PC-3 (cell line): ENCODE measurements around the gene INPPL1. TPM values are rescaled to one million over a fixed set of nuclear protein-coding genes. Genes with fewer than 3 reads are reported as not detected.

Experiments used
- ATAC-seq: fragments of 200-7000 bp; cut with Tn5 transposase; 2 replicates; pipeline ENCODE4 v1.9.1; 2020; ENCODE audit warnings: mild to moderate bottlenecking, moderate library complexity
- BruUV-seq: library from RNA; stranded (reverse); fragments of 400-500 nt; replicated peaks from 2 replicates; lab custom pipeline; 2021; lab: Mats Ljungman, UMichigan
- CTCF ChIA-PET: fragments of 300-600 bp; sonication (Branson Sonifier 250); formaldehyde crosslinking; loops from one replicate; lab custom pipeline; 2022; ENCODE audit warnings: antibody characterized with exemption; lab: Charles Lee
- POLR2A ChIA-PET: fragments of 300-600 bp; sonication (Branson Sonifier 250); formaldehyde crosslinking; loops from one replicate; lab custom pipeline; 2022; ENCODE audit warnings: antibody characterized with exemption; ENCODE audit not compliant: unreplicated experiment; lab: Charles Lee
- DNase-seq: peaks from one replicate; pipeline ENCODE4 v3.0.0-alpha.2; 2015
- H2AFZ ChIP-seq: fragments of 300-600 bp; sonication (generic); 2 replicates; pipeline ENCODE4 v1.6.0; 2016; ENCODE audit warnings: antibody characterized with exemption, low read length
- H3F3A ChIP-seq: fragments of 300-600 bp; sonication (generic); one replicate; pipeline ENCODE4 v1.6.0; 2017; ENCODE audit warnings: antibody characterized with exemption, low read length, control low read depth, mild to moderate bottlenecking; ENCODE audit not compliant: unreplicated experiment
- H3K27ac ChIP-seq: fragments of 300-600 bp; sonication (generic); 2 replicates; pipeline ENCODE4 v1.5.1; 2016; ENCODE audit warnings: mild to moderate bottlenecking, low read length
- H3K27me3 ChIP-seq: fragments of 300-600 bp; sonication (generic); 2 replicates; pipeline ENCODE4 v1.6.1; 2016; ENCODE audit warnings: low read length, mixed read lengths
- H3K36me3 ChIP-seq: fragments of 300-600 bp; sonication (generic); 2 replicates; pipeline ENCODE4 v1.6.1; 2016; ENCODE audit warnings: low read depth, mixed run types, low read length, mixed read lengths
- H3K4me1 ChIP-seq: fragments of 300-600 bp; sonication (generic); 2 replicates; pipeline ENCODE4 v1.5.1; 2016; ENCODE audit warnings: low read length; ENCODE audit not compliant: insufficient read depth
- H3K4me2 ChIP-seq: fragments of 300-600 bp; sonication (generic); 2 replicates; pipeline ENCODE4 v1.6.0; 2016; ENCODE audit warnings: low read length
- H3K4me3 ChIP-seq: fragments of 300-600 bp; sonication (generic); 2 replicates; pipeline ENCODE4 v1.5.1; 2016; ENCODE audit warnings: mild to moderate bottlenecking, low read length, mixed read lengths
- H3K79me2 ChIP-seq: fragments of 300-600 bp; sonication (generic); 2 replicates; pipeline ENCODE4 v1.6.1; 2017; ENCODE audit warnings: low read length, mixed read lengths
- H3K9ac ChIP-seq: fragments of 300-600 bp; sonication (generic); 2 replicates; pipeline ENCODE4 v1.6.0; 2016; ENCODE audit warnings: mild to moderate bottlenecking, low read length
- H3K9me2 ChIP-seq: fragments of 300-600 bp; sonication (generic); replicated peaks from 2 replicates; pipeline ENCODE4 v1.6.1; 2016; ENCODE audit warnings: mixed run types, low read length, mixed read lengths
- H3K9me3 ChIP-seq: fragments of 300-600 bp; sonication (generic); 2 replicates; pipeline ENCODE4 v1.6.1; 2016; ENCODE audit warnings: low read length, mixed read lengths
- H4K20me1 ChIP-seq: fragments of 300-600 bp; sonication (generic); 2 replicates; pipeline ENCODE4 v1.6.1; 2016; ENCODE audit warnings: low read length, mixed read lengths
- EZH2 ChIP-seq: fragments of 300-600 bp; sonication (generic); IDR thresholded peaks from one replicate; pipeline ENCODE4 v1.6.1; 2017; ENCODE audit warnings: antibody characterized with exemption, mild to moderate bottlenecking, low read length; ENCODE audit not compliant: unreplicated experiment
- EZH2phosphoT487 ChIP-seq: fragments of 300-600 bp; sonication (generic); IDR thresholded peaks from 2 replicates; pipeline ENCODE4 v1.6.1; 2018; ENCODE audit warnings: mild to moderate bottlenecking, antibody characterized with exemption, low read length, borderline replicate concordance
- intact Hi-C: fragments of 100-400 bp; cut with micrococcal nuclease; formaldehyde crosslinking; loops from 2 replicates; pipeline ENCODE4 v1.9.0; 2023
- total RNA-seq: library from RNA; depleted of rRNA; stranded (reverse); fragments of >200 nt; gene quantifications from 2 replicates; pipeline ENCODE4 v1.2.3, GENCODE V29; 2014
- TF ChIP-seq, protein P1 (sequence below): fragments of 300-600 bp; sonication (generic); conservative IDR thresholded peaks from 2 replicates; pipeline ENCODE4 v1.5.1; 2017; ENCODE audit warnings: antibody characterized with exemption, low read depth, mild to moderate bottlenecking, low read length

INPPL1 gene
- total RNA-seq, 1 experiment from 2014 or later: 100 TPM

DNA sequence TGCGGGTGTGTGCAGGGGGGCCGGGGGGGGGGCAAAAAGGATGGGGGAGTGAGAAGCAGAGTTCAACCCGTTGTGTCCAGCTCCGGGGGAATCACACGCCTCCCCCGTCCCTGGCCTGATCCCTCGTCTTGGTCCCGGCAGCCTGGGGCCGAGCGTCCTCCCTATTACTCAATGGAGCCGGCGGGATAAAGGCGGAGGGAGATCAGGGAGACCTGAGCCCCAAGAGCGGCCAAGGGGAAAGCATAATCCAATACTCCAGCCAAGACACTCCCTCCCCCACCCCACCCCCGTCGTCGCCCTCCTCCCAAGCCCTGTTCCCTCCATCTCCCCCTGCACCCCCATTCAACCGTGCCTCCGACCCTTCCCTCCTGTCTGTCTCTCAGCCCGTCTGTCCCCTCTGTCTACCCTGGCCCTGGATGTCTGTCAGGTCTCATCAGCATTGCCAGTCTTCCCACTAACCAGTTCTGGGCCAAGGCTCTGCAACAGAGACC lies 16.8 kb downstream of the INPPL1 start:
- no peak for ATAC-seq
- H3K9me3 ChIP-seq: no peaks in the 10 kb centered on the region
- H3K9me2 ChIP-seq: no peaks in the 10 kb centered on the region
- no peaks in the 10 kb centered on the region for H3K79me2 ChIP-seq
- H3K9ac ChIP-seq: no peak overlapping the region
- H3K36me3 ChIP-seq: peaks cover 5% of the 10 kb centered on the region
- CTCF ChIA-PET: no interaction called here
- POLR2A ChIA-PET: no interaction called here
- no peak overlapping the region for H2AFZ ChIP-seq
- H4K20me1 ChIP-seq: no peaks in the 10 kb centered on the region
- H3K4me2 ChIP-seq: no peak overlapping the region
- H3K4me3 ChIP-seq: no peak overlapping the region
- no TSS peak for BruUV-seq
- intact Hi-C loops: no loop called here
- TF ChIP-seq, protein P1, sequence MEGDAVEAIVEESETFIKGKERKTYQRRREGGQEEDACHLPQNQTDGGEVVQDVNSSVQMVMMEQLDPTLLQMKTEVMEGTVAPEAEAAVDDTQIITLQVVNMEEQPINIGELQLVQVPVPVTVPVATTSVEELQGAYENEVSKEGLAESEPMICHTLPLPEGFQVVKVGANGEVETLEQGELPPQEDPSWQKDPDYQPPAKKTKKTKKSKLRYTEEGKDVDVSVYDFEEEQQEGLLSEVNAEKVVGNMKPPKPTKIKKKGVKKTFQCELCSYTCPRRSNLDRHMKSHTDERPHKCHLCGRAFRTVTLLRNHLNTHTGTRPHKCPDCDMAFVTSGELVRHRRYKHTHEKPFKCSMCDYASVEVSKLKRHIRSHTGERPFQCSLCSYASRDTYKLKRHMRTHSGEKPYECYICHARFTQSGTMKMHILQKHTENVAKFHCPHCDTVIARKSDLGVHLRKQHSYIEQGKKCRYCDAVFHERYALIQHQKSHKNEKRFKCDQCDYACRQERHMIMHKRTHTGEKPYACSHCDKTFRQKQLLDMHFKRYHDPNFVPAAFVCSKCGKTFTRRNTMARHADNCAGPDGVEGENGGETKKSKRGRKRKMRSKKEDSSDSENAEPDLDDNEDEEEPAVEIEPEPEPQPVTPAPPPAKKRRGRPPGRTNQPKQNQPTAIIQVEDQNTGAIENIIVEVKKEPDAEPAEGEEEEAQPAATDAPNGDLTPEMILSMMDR: no peak
- TF ChIP-seq EZH2 (no peak), EZH2phosphoT487 (no peak)
- peaks cover 3% of the 10 kb centered on the region for H3F3A ChIP-seq
- no peak for DNase-seq
- H3K27ac ChIP-seq: no peak overlapping the region
- peaks cover 18% of the 10 kb centered on the region for H3K27me3 ChIP-seq
- peaks cover 9% of the 10 kb centered on the region for H3K4me1 ChIP-seq

DNA sequence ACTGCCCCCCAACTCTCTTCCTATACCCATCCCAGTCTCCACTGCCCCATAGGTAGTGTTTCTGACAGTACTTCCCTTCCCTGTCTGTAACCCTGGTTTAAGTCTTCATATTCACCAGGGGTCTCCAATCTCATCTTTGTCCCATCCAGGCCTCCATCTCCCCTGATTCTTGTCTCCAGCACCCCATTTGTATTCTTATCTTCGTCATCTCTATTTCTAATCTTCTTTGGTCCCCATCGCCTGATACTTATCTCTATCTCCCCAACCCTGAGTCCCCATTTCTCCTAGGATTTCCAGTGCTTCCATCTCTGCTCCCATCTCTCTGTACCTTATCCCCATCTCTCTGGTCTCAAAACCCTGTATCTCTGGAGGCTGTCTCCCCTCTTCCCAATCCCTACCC lies 17.6 kb downstream of the INPPL1 start:
- intact Hi-C loops: no loop called here

More for the DNA sequence above, 17.6 kb downstream of the INPPL1 start:
- Histone ChIP-seq H3K79me2 (no peaks in the 10 kb centered on the region), H3K9me3 (no peaks in the 10 kb centered on the region), H3K36me3 (peaks cover 5% of the 10 kb centered on the region), H3K9me2 (no peaks in the 10 kb centered on the region), H4K20me1 (no peaks in the 10 kb centered on the region), H3K27ac (no peak overlapping the region), H3K4me2 (no peak overlapping the region), H3K27me3 (peaks cover 22% of the 10 kb centered on the region), H3K4me3 (no peak overlapping the region), H3K9ac (no peak overlapping the region), H3K4me1 (peaks cover 9% of the 10 kb centered on the region), H2AFZ (no peak overlapping the region), H3F3A (no peaks in the 10 kb centered on the region)
- no TSS peak for BruUV-seq
- CTCF ChIA-PET: no interaction called here
- ATAC-seq: no peak
- no peak for TF ChIP-seq EZH2
- TF ChIP-seq, protein P1: no peak
- no peak for TF ChIP-seq EZH2phosphoT487
- POLR2A ChIA-PET: no interaction called here
- DNase-seq: no peak
